Loucy (cell line): ENCODE data around the gene ZNF749.

Experiments
- CTCF ChIP-seq: fragments of 200-600 bp; sonication (generic); conservative IDR thresholded peaks from 2 replicates; pipeline ENCODE4 v1.5.1; 2014; ENCODE audit warnings: mild to moderate bottlenecking, antibody characterized with exemption, low read length
- EZH2phosphoT487 ChIP-seq: fragments of 200-600 bp; IDR thresholded peaks from 2 replicates; pipeline ENCODE4 v1.6.1; 2018; ENCODE audit warnings: antibody characterized with exemption, mild to moderate bottlenecking, moderate library complexity, borderline replicate concordance

DNA sequence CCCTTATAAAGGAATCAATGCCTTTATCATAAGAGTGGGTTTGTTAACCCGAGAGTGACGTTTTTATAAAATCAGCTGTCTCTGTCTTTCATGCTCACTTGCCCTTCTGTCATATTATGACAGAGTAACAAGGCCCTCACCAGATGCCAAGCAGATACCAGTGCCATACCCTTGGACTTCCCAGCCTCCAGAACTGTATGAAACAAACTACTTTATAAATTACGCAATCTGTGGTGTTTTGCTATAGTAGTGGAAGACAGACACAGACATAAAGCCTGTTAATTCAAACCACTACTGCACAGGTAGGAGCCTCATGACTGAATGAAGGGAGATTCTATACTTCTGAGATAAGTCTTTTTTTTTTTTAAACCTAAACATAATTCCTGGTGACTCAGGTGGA lies 17.2 kb downstream of the ZNF749 start:
- TF ChIP-seq CTCF = no peak
- TF ChIP-seq EZH2phosphoT487 = no peak
